HepG2 (cell line): Measurements from ENCODE around the gene CFAP99.

Source experiments
- ESRRA ChIP-seq: sonication (generic); formaldehyde crosslinking; IDR thresholded peaks from 2 replicates; pipeline ENCODE4 v1.5.1; 2020; ENCODE audit warnings: mild to moderate bottlenecking, low read depth, missing genetic modification reagents
- SAFB2 ChIP-seq: sonication (generic); formaldehyde crosslinking; IDR thresholded peaks from 2 replicates; pipeline ENCODE4 v1.5.1; 2020; ENCODE audit warnings: missing genetic modification reagents, low read depth, mild to moderate bottlenecking, borderline replicate concordance
- YY1 ChIP-seq: IDR thresholded peaks from 2 replicates; pipeline ENCODE4 v1.6.1; 2011; ENCODE audit warnings: low read length, low read depth, moderate library complexity, mild to moderate bottlenecking; ENCODE audit not compliant: insufficient read depth, insufficient replicate concordance
- ZBTB49 ChIP-seq: sonication (generic); formaldehyde crosslinking; IDR thresholded peaks from 2 replicates; pipeline ENCODE4 v1.4.0; 2020; ENCODE audit warnings: missing genetic modification reagents, borderline replicate concordance
- ZNF3 ChIP-seq: IDR thresholded peaks from 2 replicates; pipeline ENCODE4 v1.7.0; 2017; ENCODE audit warnings: inconsistent platforms
- ZNF747 ChIP-seq: sonication (generic); formaldehyde crosslinking; IDR thresholded peaks from 2 replicates; pipeline ENCODE4 v1.8.1; 2023; ENCODE audit warnings: missing genetic modification reagents, mild to moderate bottlenecking, borderline replicate concordance
- TF ChIP-seq, protein P1 (sequence below): sonication (generic); formaldehyde crosslinking; IDR thresholded peaks from 2 replicates; pipeline ENCODE4 v1.4.0; 2020; ENCODE audit warnings: missing genetic modification reagents

GRCh38 chr4:2423066-2423465 is 4.3 kb downstream of the CFAP99 start:
- TF ChIP-seq ZNF3 (CRISPR knock-in tag) (no peak), ESRRA (CRISPR knock-in tag) (no peak), ZBTB49 (CRISPR knock-in tag) (no peak), ZNF747 (CRISPR knock-in tag) (no peak), YY1 (no peak), SAFB2 (no peak)
- TF ChIP-seq, protein P1, sequence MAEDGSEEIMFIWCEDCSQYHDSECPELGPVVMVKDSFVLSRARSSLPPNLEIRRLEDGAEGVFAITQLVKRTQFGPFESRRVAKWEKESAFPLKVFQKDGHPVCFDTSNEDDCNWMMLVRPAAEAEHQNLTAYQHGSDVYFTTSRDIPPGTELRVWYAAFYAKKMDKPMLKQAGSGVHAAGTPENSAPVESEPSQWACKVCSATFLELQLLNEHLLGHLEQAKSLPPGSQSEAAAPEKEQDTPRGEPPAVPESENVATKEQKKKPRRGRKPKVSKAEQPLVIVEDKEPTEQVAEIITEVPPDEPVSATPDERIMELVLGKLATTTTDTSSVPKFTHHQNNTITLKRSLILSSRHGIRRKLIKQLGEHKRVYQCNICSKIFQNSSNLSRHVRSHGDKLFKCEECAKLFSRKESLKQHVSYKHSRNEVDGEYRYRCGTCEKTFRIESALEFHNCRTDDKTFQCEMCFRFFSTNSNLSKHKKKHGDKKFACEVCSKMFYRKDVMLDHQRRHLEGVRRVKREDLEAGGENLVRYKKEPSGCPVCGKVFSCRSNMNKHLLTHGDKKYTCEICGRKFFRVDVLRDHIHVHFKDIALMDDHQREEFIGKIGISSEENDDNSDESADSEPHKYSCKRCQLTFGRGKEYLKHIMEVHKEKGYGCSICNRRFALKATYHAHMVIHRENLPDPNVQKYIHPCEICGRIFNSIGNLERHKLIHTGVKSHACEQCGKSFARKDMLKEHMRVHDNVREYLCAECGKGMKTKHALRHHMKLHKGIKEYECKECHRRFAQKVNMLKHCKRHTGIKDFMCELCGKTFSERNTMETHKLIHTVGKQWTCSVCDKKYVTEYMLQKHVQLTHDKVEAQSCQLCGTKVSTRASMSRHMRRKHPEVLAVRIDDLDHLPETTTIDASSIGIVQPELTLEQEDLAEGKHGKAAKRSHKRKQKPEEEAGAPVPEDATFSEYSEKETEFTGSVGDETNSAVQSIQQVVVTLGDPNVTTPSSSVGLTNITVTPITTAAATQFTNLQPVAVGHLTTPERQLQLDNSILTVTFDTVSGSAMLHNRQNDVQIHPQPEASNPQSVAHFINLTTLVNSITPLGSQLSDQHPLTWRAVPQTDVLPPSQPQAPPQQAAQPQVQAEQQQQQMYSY: no peak
